GM12878 (cell line): ENCODE measurements around the gene ZNF732. TPM values are rescaled to one million over a fixed set of nuclear protein-coding genes. Genes with fewer than 3 reads are reported as not detected.

ENCODE experiments used
- ATF3 ChIP-seq: IDR thresholded peaks from 2 replicates; pipeline ENCODE4 v1.6.1; 2011; ENCODE audit warnings: low read depth, mild to moderate bottlenecking, low read length, moderate library complexity, borderline replicate concordance; ENCODE audit errors: extremely low read depth
- CBX5 ChIP-seq: sonication (generic); IDR thresholded peaks from 2 replicates; pipeline ENCODE4 v1.6.1; 2016; ENCODE audit warnings: low read depth, moderate library complexity, mild to moderate bottlenecking, inconsistent platforms
- CTCF ChIP-seq, 3 experiments: IDR thresholded peaks in 2 of 3; conservative IDR thresholded peaks in 1 of 3; 2 replicates each; pipeline ENCODE4 v1.5.1; 2011; ENCODE audit warnings: low read depth in 3 of 3, low read length in 3 of 3, mild to moderate bottlenecking in 3 of 3, control low read depth in 2 of 3, moderate library complexity in 2 of 3, inconsistent platforms in 1 of 3, mixed read lengths in 1 of 3; ENCODE audit not compliant: control insufficient read depth in 2 of 3, insufficient read depth in 1 of 3; ENCODE audit errors: extremely low read depth in 1 of 3
- DPF2 ChIP-seq: fragments of 450-650 bp; IDR thresholded peaks from 2 replicates; pipeline ENCODE4 v1.6.1; 2017; ENCODE audit warnings: mild to moderate bottlenecking
- GATAD2B ChIP-seq: fragments of 450-650 bp; conservative IDR thresholded peaks from 2 replicates; pipeline ENCODE4 v1.6.1; 2017; ENCODE audit warnings: low read depth, mild to moderate bottlenecking, moderate library complexity
- HSF1 ChIP-seq: fragments of 150-350 bp; IDR thresholded peaks from 2 replicates; pipeline ENCODE4 v1.6.1; 2014; ENCODE audit warnings: mild to moderate bottlenecking, low read depth, low read length
- IRF5 ChIP-seq: fragments of 450-650 bp; IDR thresholded peaks from 2 replicates; pipeline ENCODE4 v1.6.1; 2017; ENCODE audit warnings: borderline replicate concordance
- NFYA ChIP-seq: IDR thresholded peaks from 2 replicates; pipeline ENCODE4 v1.6.1; 2011; ENCODE audit warnings: low read depth, mild to moderate bottlenecking, low read length, improper control_type of control experiment, borderline replicate concordance
- NR2C2 ChIP-seq: IDR thresholded peaks from 2 replicates; pipeline ENCODE4 v1.6.1; 2011; ENCODE audit warnings: borderline replicate concordance, low read depth; ENCODE audit not compliant: control insufficient read depth, insufficient read length
- RUNX3 ChIP-seq: IDR thresholded peaks from 2 replicates; pipeline ENCODE4 v1.6.1; 2012; ENCODE audit warnings: low read length, inconsistent platforms
- SIX5 ChIP-seq: IDR thresholded peaks from 2 replicates; pipeline ENCODE4 v1.6.1; 2011; ENCODE audit warnings: mild to moderate bottlenecking, low read depth, low read length, moderate library complexity; ENCODE audit not compliant: severe bottlenecking
- SMAD5 ChIP-seq: IDR thresholded peaks from 2 replicates; pipeline ENCODE4 v1.6.1; 2016; ENCODE audit warnings: antibody characterized with exemption, low read depth
- TCF3 ChIP-seq: IDR thresholded peaks from 2 replicates; pipeline ENCODE4 v1.6.1; 2012; ENCODE audit warnings: low read depth, mild to moderate bottlenecking, low read length, borderline replicate concordance; ENCODE audit not compliant: insufficient read depth
- ZBTB33 ChIP-seq: fragments of 450-650 bp; IDR thresholded peaks from 2 replicates; pipeline ENCODE4 v1.6.1; 2017; ENCODE audit warnings: mild to moderate bottlenecking
- ZSCAN29 ChIP-seq: fragments of 450-650 bp; IDR thresholded peaks from 2 replicates; pipeline ENCODE4 v1.6.1; 2017; ENCODE audit warnings: mild to moderate bottlenecking, moderate library complexity
- polyA plus RNA-seq, 11 experiments: library from polyadenylated mRNA; depleted of rRNA in 4 of 11; unstranded in 6 of 11; stranded (reverse) in 5 of 11; fragments of >200 nt; fragmentation: Nextera tagmentation in 4 of 11; fragmentation: Illumina TruSeq in 1 of 11; extraction: Ambion mirVana in 4 of 11; extraction: Trizol in 1 of 11; gene quantifications; 1 replicate in 1 of 11; 2 replicates in 10 of 11; pipeline versions ENCODE4 v1.2.1 to v1.2.3, GENCODE V29; 2011 to 2016; ENCODE audit warnings: inconsistent platforms in 2 of 11, missing spikeins in 2 of 11, low read depth in 1 of 11
- total RNA-seq, 4 experiments: library from RNA; depleted of rRNA in 3 of 4; stranded (reverse); fragments of >200 nt in 3 of 4; fragmentation: Illumina TruSeq in 1 of 4; extraction: Trizol in 1 of 4; gene quantifications; 2 replicates each; pipeline versions ENCODE4 v1.2.1 to v1.2.3, GENCODE V29; 2013 to 2021
- TF ChIP-seq, protein P1 (sequence below): fragments of 150-350 bp; IDR thresholded peaks from 2 replicates; pipeline ENCODE4 v1.6.1; 2016; ENCODE audit warnings: low read depth, low read length

The ZNF732 gene
- total and polyA plus RNA-seq, 10 of the 15 experiments (the other 5 are each of a cell fraction or from before 2014, with no cell fraction given): not detected

GRCh38 chr4:337143-337931, 32.1 kb upstream of the ZNF732 start, which contains the start of gene ZNF141 (continued):
- TF ChIP-seq CTCF (IDR thresholded peaks at IDR 0.05 in 2 of 3, conservative IDR thresholded peaks at IDR 0.05 in 1 of 3; ENCODE audit: control insufficient read depth in 2 of 3, extremely low read depth in 1 of 3, insufficient read depth in 1 of 3, low read depth in 3 of 3, low read length in 3 of 3): no peak
- TF ChIP-seq NR2C2: no peak
- no peak for TF ChIP-seq IRF5
- TF ChIP-seq NFYA: peak; percentile 76
- TF ChIP-seq, protein P1, sequence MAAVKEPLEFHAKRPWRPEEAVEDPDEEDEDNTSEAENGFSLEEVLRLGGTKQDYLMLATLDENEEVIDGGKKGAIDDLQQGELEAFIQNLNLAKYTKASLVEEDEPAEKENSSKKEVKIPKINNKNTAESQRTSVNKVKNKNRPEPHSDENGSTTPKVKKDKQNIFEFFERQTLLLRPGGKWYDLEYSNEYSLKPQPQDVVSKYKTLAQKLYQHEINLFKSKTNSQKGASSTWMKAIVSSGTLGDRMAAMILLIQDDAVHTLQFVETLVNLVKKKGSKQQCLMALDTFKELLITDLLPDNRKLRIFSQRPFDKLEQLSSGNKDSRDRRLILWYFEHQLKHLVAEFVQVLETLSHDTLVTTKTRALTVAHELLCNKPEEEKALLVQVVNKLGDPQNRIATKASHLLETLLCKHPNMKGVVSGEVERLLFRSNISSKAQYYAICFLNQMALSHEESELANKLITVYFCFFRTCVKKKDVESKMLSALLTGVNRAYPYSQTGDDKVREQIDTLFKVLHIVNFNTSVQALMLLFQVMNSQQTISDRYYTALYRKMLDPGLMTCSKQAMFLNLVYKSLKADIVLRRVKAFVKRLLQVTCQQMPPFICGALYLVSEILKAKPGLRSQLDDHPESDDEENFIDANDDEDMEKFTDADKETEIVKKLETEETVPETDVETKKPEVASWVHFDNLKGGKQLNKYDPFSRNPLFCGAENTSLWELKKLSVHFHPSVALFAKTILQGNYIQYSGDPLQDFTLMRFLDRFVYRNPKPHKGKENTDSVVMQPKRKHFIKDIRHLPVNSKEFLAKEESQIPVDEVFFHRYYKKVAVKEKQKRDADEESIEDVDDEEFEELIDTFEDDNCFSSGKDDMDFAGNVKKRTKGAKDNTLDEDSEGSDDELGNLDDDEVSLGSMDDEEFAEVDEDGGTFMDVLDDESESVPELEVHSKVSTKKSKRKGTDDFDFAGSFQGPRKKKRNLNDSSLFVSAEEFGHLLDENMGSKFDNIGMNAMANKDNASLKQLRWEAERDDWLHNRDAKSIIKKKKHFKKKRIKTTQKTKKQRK: peak; percentile 92
- TF ChIP-seq RUNX3: peak; percentile 65
- peak; percentile 66 for TF ChIP-seq GATAD2B
- no peak for TF ChIP-seq ATF3
- no peak for TF ChIP-seq ZBTB33
- TF ChIP-seq SMAD5: no peak; the same call in 1 of the 2 replicates
- no peak for TF ChIP-seq ZSCAN29
- TF ChIP-seq CBX5: no peak
- no peak; the same call in 1 of the 2 replicates for TF ChIP-seq TCF3
- peak; percentile 100 for TF ChIP-seq DPF2
- TF ChIP-seq SIX5: no peak
- no peak for TF ChIP-seq HSF1
